Stimulated activated CD4-positive, alpha-beta T cell treated with anti-CD3 and anti-CD28 coated beads, Interleukin-15, amount 100 ng/mL, for 1 hour (primary cell): Measurements from ENCODE around the gene RPP21.
"Not testable (repeated sequence)": the region's sequence is repeated elsewhere in the genome, so short reads cannot be mapped to it uniquely, and the experiment has no call there.

ENCODE experiments used
- DNase-seq, 2 donors: peaks; one replicate each; pipeline ENCODE4 v3.0.0-alpha.2; 2020; ENCODE audit warnings: low read depth in 1 of 2, low spot score in 1 of 2

RPP21 gene

DNA sequence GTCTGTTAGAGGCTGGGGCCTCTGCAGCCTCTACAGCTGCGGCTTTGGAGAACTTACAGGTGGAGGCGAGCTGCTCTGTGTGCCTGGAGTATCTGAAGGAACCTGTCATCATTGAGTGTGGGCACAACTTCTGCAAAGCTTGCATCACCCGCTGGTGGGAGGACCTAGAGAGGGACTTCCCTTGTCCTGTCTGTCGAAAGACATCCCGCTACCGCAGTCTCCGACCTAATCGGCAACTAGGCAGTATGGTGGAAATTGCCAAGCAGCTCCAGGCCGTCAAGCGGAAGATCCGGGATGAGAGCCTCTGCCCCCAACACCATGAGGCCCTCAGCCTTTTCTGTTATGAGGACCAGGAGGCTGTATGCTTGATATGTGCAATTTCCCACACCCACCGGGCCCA, 15.6 kb upstream of the RPP21 start:
- no peak for DNase-seq

DNA sequence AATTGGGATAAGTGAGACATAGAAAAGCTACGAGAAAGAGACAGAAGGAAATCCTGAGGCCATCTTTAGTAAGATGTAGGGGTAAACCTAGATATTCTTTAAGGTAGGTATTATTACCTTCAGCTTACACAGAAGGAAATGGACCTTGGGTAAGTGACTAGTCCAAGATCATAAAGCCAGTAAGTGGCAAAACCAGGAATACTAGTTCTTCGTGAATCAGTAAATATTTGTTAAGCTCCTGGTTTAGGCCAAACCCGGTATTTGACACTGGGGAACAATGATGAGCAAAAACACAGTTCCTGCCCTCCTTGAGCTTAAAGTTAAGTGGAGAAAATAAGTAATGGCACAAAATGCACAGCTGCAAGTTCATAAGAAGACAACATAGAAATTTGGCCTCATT, 13.0 kb upstream of the RPP21 start:
- no peak for DNase-seq

- no peak for DNase-seq
Observed at GRCh38 chr6:30334075-30334783, 10.7 kb upstream of the RPP21 start.

DNA sequence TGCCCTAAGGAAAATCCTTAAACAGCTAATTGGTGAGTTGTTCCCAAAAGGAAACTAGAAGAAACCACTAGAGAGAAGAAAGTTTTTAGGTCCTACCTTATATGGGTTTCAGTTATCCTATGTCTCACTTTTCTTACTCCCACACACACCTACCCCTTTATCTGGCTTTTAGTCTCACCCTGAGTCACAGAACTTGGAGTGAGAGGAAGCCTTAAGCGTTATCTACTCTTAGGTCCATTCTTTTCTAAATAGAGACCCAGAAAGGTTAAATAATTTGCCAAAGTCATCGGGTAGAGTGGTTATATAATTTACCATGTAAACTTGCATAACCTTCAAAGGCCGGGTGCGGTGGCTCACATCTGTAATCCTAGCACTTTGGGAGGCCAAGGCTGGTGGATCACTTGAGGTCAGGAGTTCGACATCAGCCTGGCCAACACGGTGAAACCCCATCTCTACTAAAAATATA, 4.3 kb upstream of the RPP21 start:
- DNase-seq, result no peak

DNA sequence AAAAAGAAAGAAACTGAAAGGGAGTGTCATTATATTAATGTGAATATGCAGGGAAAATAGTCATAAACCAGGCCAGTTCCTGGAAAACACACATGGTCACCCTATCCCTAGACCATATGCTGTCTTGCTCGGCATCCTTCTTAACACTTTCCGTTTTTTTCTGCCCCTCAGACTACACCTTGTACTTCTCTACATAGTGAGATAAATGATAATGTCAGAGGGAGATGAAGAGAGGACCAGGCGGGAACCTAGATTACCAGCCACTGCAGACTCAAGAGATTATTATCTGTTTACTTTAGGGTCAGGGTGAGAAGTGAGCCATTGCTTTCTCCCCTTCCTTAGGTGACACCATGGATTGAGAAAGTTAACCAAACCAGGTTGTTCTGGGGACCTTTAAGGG, 3.7 kb upstream of the RPP21 start:
- no peak for DNase-seq

GRCh38 chr6:30341728-30342127, 3.2 kb upstream of the RPP21 start:
- no peak for DNase-seq

DNA sequence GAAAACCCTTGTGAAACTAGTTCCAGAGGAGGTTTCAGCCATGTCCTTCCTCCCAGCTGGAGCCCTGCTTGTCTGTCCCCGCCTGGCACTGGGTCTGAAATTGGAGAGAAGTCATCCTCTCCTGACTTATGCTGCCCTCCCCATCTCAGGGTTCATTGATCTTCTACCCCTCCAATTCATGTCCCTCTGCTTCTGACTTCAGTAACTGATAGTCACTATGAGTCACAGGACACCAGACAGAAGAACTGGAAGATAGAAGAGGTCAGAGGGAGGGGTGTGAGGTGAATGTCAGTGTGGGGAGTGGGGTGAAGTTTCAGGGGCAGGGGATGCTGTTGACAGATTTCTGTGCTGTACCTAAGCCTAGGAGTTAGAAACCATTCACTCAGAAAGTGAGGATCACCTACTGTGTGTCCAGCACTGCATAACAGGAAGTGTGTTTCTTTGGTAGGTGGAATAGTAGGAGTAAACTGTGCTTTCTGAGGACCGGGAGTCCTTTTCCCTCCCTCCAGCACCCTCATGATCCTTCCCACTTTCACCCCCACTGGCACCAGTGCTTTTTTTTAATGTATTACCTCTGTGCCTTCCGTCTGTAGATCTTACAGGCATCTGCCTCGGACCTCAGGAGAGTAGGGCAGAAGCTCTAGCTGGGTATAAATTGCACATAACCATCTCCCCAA, 627 bp upstream of the RPP21 start:
- no peak for DNase-seq

GRCh38 chr6:30345852-30346251, 896 bp downstream of the RPP21 start:
- no peak for DNase-seq

DNA sequence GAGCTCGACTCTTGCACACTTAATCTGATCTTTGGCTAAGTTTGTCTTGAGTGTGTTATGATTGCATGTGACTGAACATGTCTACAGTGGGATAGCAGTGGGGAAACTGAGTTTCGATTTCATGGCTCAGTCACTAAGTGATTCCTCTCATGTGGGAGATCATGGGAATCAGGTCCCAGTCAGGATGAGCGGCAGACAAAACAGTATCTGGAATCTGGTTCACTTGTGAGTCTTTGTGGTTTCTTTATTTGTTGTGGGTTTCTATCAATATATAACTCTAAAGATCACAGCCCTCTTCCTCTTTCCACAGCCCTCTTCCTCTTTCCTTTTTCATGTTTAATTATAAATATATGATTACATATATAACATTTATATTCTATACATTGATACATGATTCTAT, 4.0 kb downstream of the RPP21 start:
- DNase-seq, result no peak

DNA sequence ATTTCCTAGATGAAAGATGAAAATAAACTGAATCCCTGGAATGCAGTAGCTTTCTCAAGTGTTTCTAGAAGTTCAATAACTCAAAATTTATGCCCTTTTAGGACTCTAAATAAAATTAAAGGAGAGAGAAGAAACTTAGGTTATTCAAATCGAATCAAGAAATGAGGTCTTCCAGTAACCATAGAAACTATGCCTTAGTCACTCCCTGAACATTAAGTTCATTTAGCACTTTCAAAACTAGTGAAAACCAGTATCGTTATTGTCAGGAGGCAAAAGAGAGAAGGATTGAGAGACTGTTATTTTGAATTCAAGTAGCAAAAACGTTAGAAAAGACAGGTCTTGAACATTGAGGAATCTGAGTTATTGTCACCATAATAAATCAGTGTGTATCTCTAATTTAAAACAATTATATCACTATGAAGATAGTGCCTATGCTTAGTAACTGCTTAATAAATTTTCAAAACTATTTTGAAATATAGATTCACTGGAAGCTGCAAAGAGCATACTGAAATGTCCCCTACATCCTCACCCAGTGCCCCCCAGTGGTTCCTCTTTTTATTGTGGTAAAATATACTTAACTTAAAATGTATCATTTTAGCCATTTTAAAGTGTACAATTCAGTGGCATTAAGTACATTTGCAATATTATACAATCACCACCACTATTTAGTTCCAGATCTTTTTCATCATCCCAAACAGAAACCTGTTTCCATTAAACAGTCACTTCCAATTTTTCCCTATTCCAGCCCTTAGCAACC, 4.6 kb downstream of the RPP21 start:
- no peak for DNase-seq

- DNase-seq, result no peak
Observed at GRCh38 chr6:30350524-30350923, 5.6 kb downstream of the RPP21 start.

DNA sequence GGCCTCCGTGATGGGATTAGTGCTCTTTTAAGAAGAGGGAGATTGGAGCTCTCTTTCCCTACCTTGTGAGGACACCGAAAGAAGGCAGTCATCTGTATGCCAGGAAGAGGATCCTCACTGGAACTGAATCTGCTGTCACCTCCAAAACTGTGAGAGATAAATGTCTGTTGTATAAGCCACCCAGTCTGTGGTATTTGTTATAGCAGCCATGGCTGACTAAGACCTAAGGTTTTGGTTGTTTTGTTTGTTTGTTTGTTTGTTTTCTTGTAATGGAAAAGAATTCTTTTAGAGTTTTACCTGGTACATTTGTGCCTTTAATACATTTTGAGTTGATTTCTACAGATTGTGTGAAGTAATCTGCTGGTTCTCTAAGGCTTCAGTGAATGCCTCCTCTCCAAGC, 7.6 kb downstream of the RPP21 start:
- DNase-seq, result no peak

GRCh38 chr6:30355281-30355680, 10.3 kb downstream of the RPP21 start:
- DNase-seq, result no peak

DNA sequence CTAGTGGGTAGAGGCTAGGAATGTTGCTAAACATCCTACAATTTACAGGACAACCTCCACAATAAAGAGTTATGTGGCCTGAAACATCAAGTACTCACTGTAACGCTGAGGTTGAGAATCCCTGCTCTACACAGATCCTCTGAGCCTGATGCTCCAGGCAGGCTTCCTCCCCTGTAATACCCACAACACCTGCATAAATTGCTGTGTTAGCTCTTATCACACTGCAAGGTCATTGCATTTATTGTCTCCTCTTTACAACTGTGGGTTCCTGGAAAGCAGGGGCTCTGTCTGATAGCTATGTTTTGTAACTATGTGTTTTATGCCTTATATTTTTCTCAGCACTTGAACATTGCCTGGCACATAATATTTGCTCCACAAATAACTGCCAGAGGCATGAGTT, 11.6 kb downstream of the RPP21 start:
- DNase-seq, result no peak

DNA sequence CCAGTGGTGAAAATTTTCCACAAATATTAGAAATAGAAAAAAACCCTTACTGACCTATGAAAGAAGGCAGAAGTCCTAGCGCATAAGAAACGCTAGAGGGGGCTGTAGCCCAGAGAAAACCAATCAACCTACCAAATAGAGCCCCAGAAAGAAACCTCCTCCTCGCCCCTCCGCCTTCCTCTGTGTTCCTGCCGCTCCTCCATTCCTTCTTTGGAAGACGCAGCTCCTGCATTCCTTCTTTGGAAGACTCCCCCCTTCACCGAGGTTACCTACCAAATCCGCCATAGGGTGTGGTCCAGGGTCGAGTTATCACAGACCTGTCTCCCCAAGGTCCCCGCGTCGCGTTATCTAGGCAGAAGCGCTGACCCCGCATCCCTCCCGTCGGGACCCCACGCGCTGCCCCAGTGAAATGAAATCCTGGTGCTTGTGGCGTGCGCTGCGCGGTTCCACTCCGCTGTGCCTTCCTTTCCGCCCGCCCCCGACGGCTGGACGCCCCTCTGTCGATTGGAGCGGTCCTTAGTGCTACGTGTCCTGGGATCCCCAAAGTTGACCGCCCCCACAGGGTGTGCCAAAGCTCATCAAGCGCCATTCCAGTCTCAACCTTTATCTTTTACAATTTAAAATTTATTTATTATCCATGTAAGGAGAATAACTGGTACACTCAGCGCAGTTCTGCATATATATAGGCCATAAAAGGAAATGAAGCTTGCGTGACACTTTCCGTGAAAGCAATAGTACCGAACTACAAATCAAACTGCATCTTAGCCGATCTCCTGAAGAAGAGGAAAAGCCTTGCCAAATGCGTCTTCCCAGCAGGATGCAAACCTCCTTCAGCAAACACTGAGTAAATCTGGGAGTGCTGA, 13.0 kb downstream of the RPP21 start:
- DNase-seq, result peak; percentile 12 to 13

- no peak for DNase-seq
Observed at GRCh38 chr6:30359276-30359675, 14.3 kb downstream of the RPP21 start.

GRCh38 chr6:30360139-30360538, 15.2 kb downstream of the RPP21 start:
- no peak for DNase-seq

DNA sequence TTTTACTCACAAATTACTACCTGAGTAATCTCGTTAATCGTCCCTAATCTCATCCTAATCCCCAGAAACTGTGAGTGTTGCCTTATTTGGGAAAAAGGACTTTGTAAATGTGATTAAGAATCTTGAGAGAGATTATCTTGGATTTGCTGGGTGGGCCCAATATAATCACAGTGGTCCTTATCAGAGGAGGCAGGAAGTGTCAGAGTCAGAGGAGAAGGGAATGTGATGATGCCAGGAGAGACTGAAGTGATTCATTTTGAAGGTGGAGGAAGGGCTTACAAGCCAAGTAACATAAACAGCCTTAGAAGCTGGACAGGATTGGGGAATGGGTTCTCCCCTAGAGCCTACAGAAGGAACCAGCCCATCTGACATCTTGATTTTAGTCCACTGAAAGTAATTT, 16.7 kb downstream of the RPP21 start:
- no peak for DNase-seq

DNA sequence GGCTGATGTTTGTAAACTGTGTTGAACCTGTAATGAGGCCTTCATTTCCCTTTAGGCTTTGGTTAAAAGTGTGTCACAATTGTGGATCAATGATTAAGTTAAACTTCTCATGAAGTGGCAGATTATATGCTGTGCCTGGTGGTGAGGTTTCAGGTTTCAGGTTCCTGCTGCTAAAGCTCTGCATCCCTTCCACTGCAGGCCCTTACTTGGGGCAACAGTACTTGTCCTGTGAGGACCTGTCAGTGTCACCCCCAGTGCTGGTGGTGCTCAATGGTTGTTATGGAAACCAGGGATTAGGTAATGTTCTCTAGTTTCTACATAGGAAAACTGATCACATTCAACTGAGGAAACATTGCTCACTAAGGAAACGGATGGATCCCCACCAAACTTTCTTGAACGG, 18.5 kb downstream of the RPP21 start:
- no peak for DNase-seq

DNA sequence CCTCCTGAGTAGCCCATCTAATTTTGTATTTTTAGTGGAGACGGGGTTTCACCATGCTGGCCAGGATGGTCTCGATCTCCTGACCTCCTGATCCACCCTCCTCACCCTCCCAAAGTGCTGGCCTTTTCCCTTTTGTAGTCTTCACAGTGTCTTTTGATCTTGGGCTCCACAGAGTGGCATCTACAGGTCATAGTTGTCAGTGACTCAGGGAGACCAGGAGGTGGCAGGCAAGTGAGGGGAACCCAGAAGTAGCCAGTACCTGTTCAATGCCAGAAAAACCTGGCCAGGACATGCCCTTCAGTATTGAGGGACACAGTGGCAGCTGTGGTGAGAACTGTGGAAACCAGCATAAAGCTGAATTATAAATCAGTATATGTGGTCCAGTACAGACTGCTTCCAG, 19.6 kb downstream of the RPP21 start:
- no peak for DNase-seq

DNA sequence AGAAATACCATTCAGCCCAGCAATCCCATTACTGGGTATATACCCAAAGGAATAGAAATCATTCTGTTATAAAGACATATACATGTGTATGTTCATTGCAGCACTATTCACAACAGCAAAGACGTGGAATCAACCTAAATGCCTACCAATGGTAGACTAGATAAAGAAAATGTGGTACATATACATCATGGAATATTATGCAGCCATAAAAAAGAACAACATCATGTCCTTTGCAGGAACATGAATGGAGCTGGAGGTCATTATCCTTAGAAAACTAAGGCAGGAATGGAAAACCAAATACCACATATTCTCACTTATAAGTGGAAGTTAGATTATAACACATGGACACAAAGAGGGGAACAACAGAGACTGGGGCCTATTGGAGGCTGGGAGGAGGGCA, 24.3 kb downstream of the RPP21 start:
- DNase-seq, result not testable (repeated sequence)
